GM19372 (cell line): Measurements from ENCODE around the gene KHDC4.
A peak's percentile ranks its signal among the peaks of the same experiment; 100 is the strongest.

Experiments
- ATAC-seq: cut with Tn5 transposase; IDR thresholded peaks from one replicate; pipeline ENCODE4 v1.9.1; 2021; ENCODE audit warnings: mild to moderate bottlenecking, low read depth, moderate library complexity; ENCODE audit not compliant: unreplicated experiment

Gene KHDC4

GRCh38 chr1:155970531-155971167, 36.4 kb upstream of the KHDC4 start:
- peak; percentile 67 for ATAC-seq

GRCh38 chr1:155969377-155969791, 35.2 kb upstream of the KHDC4 start:
- no peak for ATAC-seq

- ATAC-seq: no peak
Observed at GRCh38 chr1:155968670-155969069, 34.5 kb upstream of the KHDC4 start.

GRCh38 chr1:155968051-155968400, 33.8 kb upstream of the KHDC4 start:
- no peak for ATAC-seq

GRCh38 chr1:155967341-155968050, 33.3 kb upstream of the KHDC4 start:
- ATAC-seq: no peak

GRCh38 chr1:155966750-155967149, 32.5 kb upstream of the KHDC4 start:
- no peak for ATAC-seq

- no peak for ATAC-seq
Observed at GRCh38 chr1:155966135-155966534, 31.9 kb upstream of the KHDC4 start.

GRCh38 chr1:155964193-155964592, 30.0 kb upstream of the KHDC4 start:
- ATAC-seq: no peak

- ATAC-seq: no peak
Observed at GRCh38 chr1:155962599-155963211, 28.5 kb upstream of the KHDC4 start.

GRCh38 chr1:155961937-155962336, 27.7 kb upstream of the KHDC4 start:
- ATAC-seq: no peak

- ATAC-seq: no peak
Observed at GRCh38 chr1:155960081-155960745, 26.0 kb upstream of the KHDC4 start.

GRCh38 chr1:155957411-155957915, 23.2 kb upstream of the KHDC4 start:
- no peak for ATAC-seq

- no peak for ATAC-seq
Observed at GRCh38 chr1:155954645-155955044, 20.4 kb upstream of the KHDC4 start.

GRCh38 chr1:155952505-155952890, 18.3 kb upstream of the KHDC4 start:
- ATAC-seq: no peak

GRCh38 chr1:155951753-155952504, 17.7 kb upstream of the KHDC4 start:
- ATAC-seq: no peak

- no peak for ATAC-seq
Observed at GRCh38 chr1:155950829-155951228, 16.6 kb upstream of the KHDC4 start.

- no peak for ATAC-seq
Observed at GRCh38 chr1:155947741-155948140, 13.5 kb upstream of the KHDC4 start.

- no peak for ATAC-seq
Observed at GRCh38 chr1:155947292-155947691, 13.1 kb upstream of the KHDC4 start.

GRCh38 chr1:155946633-155947219, 12.5 kb upstream of the KHDC4 start:
- ATAC-seq: no peak

GRCh38 chr1:155944444-155944799, 10.2 kb upstream of the KHDC4 start:
- ATAC-seq: no peak
